HepG2 (cell line): ENCODE data around the gene RNU6-1. TPM values are rescaled to one million over a fixed set of nuclear protein-coding genes. Genes with fewer than 3 reads are reported as not detected.
A peak's percentile ranks its signal among the peaks of the same experiment; 100 is the strongest.

Experiments
- ATAC-seq: fragments of 200-7000 bp; cut with Tn5 transposase; 3 replicates; pipeline ENCODE4 v1.9.1; 2020; ENCODE audit warnings: mild to moderate bottlenecking, moderate library complexity
- BruUV-seq: library from RNA; stranded (reverse); fragments of 400-500 nt; replicated peaks from 2 replicates; lab custom pipeline; 2021; lab: Mats Ljungman, UMichigan
- CTCF ChIA-PET: fragments of 300-600 bp; formaldehyde crosslinking; extraction: SDS; loops from one replicate; lab custom pipeline; 2021; ENCODE audit warnings: low total read pairs, inconsistent platforms, low intra/inter-chr PET ratio; lab: Yijun Ruan, JAX
- POLR2A ChIA-PET: fragments of 350-600 bp; sonication (Branson Sonifier 250); formaldehyde crosslinking; loops from one replicate; lab custom pipeline; 2020; ENCODE audit warnings: antibody characterized with exemption, inconsistent platforms; lab: Yijun Ruan, JAX
- DNase-seq: peaks from one replicate; pipeline ENCODE4 v3.0.0-alpha.2; 2015; ENCODE audit warnings: low spot score
- FAIRE-seq: peaks from 3 replicates; lab custom pipeline; 2011; peaks lifted over from hg19 to GRCh38; lab: Jason Lieb, UNC
- H2AFZ ChIP-seq: one replicate; pipeline ENCODE4 v1.6.1; 2011; ENCODE audit warnings: low read length, inconsistent platforms
- H3K27ac ChIP-seq: fragments of 300-600 bp; 3 replicates; pipeline ENCODE4 v1.8.0; 2011; ENCODE audit warnings: mixed run types, mild to moderate bottlenecking, mixed read lengths, low read length, inconsistent platforms; ENCODE audit not compliant: insufficient read depth; ENCODE audit errors: extremely low read length
- H3K27me3 ChIP-seq, 2 experiments: fragments of 200-600 bp in 1 of 2; 2 replicates in 1 of 2; 3 replicates in 1 of 2; pipeline versions ENCODE4 v1.6.0 to v1.8.0; 2011; ENCODE audit warnings: low read length in 2 of 2, mild to moderate bottlenecking in 2 of 2, moderate library complexity in 2 of 2, inconsistent platforms in 1 of 2; ENCODE audit not compliant: insufficient read depth in 2 of 2, control insufficient read depth in 1 of 2
- H3K36me3 ChIP-seq, 2 experiments: fragments of 200-600 bp in 1 of 2; replicated peaks in 1 of 2; 2 replicates in 1 of 2; 3 replicates in 1 of 2; pipeline versions ENCODE4 v1.5.1 to v1.8.0; 2011; ENCODE audit warnings: low read length in 2 of 2, inconsistent platforms in 1 of 2; ENCODE audit not compliant: insufficient read depth in 2 of 2, control insufficient read depth in 1 of 2
- H3K4me1 ChIP-seq: 2 replicates; pipeline ENCODE4 v1.5.1; 2012; ENCODE audit warnings: low read length, inconsistent platforms; ENCODE audit not compliant: insufficient read depth
- H3K4me2 ChIP-seq: 2 replicates; pipeline ENCODE4 v1.6.0; 2011; ENCODE audit warnings: low read depth, low read length, inconsistent platforms
- H3K4me3 ChIP-seq, 3 experiments: fragments of 200-600 bp in 1 of 3; sonication (generic), shearing (Covaris generic) in 1 of 3; replicated peaks in 1 of 3; 2 replicates each; pipeline ENCODE4 v1.5.1; 2011 to 2016; ENCODE audit warnings: low read length in 3 of 3, inconsistent platforms in 2 of 3, low read depth in 2 of 3, mild to moderate bottlenecking in 2 of 3, control low read depth in 1 of 3, mixed read lengths in 1 of 3; ENCODE audit not compliant: insufficient read depth in 1 of 3
- H3K79me2 ChIP-seq: one replicate; pipeline ENCODE4 v1.6.1; 2011; ENCODE audit warnings: low read length, inconsistent platforms; ENCODE audit not compliant: insufficient read depth
- H3K9ac ChIP-seq: 2 replicates; pipeline ENCODE4 v1.6.0; 2011; ENCODE audit warnings: mild to moderate bottlenecking, low read depth, low read length, inconsistent platforms; ENCODE audit not compliant: insufficient read depth
- H3K9me3 ChIP-seq: 2 replicates; pipeline ENCODE4 v1.5.1; 2012; ENCODE audit warnings: mild to moderate bottlenecking, low read length
- H4K20me1 ChIP-seq: 2 replicates; pipeline ENCODE4 v1.6.0; 2011; ENCODE audit warnings: inconsistent platforms, mild to moderate bottlenecking, low read length, moderate library complexity; ENCODE audit not compliant: insufficient read depth
- BRD4 ChIP-seq: sonication (generic); formaldehyde crosslinking; IDR thresholded peaks from 2 replicates; pipeline ENCODE4 v1.4.0; 2020; ENCODE audit warnings: missing genetic modification reagents
- CEBPG ChIP-seq: IDR thresholded peaks from 2 replicates; pipeline ENCODE4 v1.6.1; 2016
- ETV6 ChIP-seq: sonication (generic); formaldehyde crosslinking; conservative IDR thresholded peaks from 2 replicates; pipeline ENCODE4 v1.4.0; 2020; ENCODE audit warnings: missing genetic modification reagents
- HOXA3 ChIP-seq: sonication (generic); formaldehyde crosslinking; IDR thresholded peaks from 2 replicates; pipeline ENCODE4 v1.5.0; 2020; ENCODE audit warnings: missing genetic modification reagents
- KAT7 ChIP-seq: IDR thresholded peaks from 2 replicates; pipeline ENCODE4 v1.6.1; 2018; ENCODE audit warnings: borderline replicate concordance, missing compliant biosample characterization
- NONO ChIP-seq, 2 experiments: fragments of 450-650 bp in 1 of 2; sonication (generic) in 1 of 2; formaldehyde crosslinking in 1 of 2; IDR thresholded peaks in 1 of 2; conservative IDR thresholded peaks in 1 of 2; 2 replicates each; pipeline versions ENCODE4 v1.6.1 to v1.8.0; 2017 to 2022; ENCODE audit warnings: mild to moderate bottlenecking in 1 of 2, missing genetic modification reagents in 1 of 2, moderate library complexity in 1 of 2
- PATZ1 ChIP-seq: sonication (generic); formaldehyde crosslinking; IDR thresholded peaks from 2 replicates; pipeline ENCODE4 v1.4.0; 2020; ENCODE audit warnings: missing genetic modification reagents
- PBX2 ChIP-seq: IDR thresholded peaks from 2 replicates; pipeline ENCODE4 v1.6.1; 2016; ENCODE audit warnings: control low read depth
- ZMAT3 ChIP-seq: sonication (generic); formaldehyde crosslinking; conservative IDR thresholded peaks from 2 replicates; pipeline ENCODE4 v1.7.0; 2021; ENCODE audit warnings: missing genetic modification reagents
- ZNF607 ChIP-seq: sonication (generic); formaldehyde crosslinking; IDR thresholded peaks from 2 replicates; pipeline ENCODE4 v1.5.1; 2020; ENCODE audit warnings: missing genetic modification reagents, mild to moderate bottlenecking, borderline replicate concordance
- ZNF709 ChIP-seq: sonication (generic); formaldehyde crosslinking; IDR thresholded peaks from 2 replicates; pipeline ENCODE4 v1.5.0; 2020; ENCODE audit warnings: mild to moderate bottlenecking, missing genetic modification reagents
- ZNF772 ChIP-seq: sonication (generic); formaldehyde crosslinking; IDR thresholded peaks from 2 replicates; pipeline ENCODE4 v1.5.0; 2020; ENCODE audit warnings: mild to moderate bottlenecking, missing genetic modification reagents
- ZNF850 ChIP-seq: sonication (generic); formaldehyde crosslinking; conservative IDR thresholded peaks from 2 replicates; pipeline ENCODE4 v1.9.0; 2021; ENCODE audit warnings: mild to moderate bottlenecking, missing genetic modification reagents
- ZSCAN9 ChIP-seq: IDR thresholded peaks from 2 replicates; pipeline ENCODE4 v1.6.1; 2016; ENCODE audit warnings: borderline replicate concordance
- WGBS: methylation state at CpG from one replicate; pipeline ENCODE4 v1.1.6; 2017; ENCODE audit warnings: low lambda C conversion rate; 5-methylcytosine and 5-hydroxymethylcytosine counted together
- in situ Hi-C: cut with HindIII; loops from 2 replicates; pipeline ENCODE4 v1.10.0; 2017; ENCODE audit warnings: low pct_unique_long_range_greater_than_20kb; ENCODE audit not compliant: extremely low pct_ligation_motif_present
- intact Hi-C: fragments of 100-400 bp; cut with micrococcal nuclease; formaldehyde crosslinking; loops from one replicate; pipeline ENCODE4 v1.10.0; 2022; ENCODE audit not compliant: unreplicated experiment
- polyA plus RNA-seq, 8 experiments: library from polyadenylated mRNA; depleted of rRNA in 3 of 8; stranded (reverse) in 7 of 8; unstranded in 1 of 8; fragments of >200 nt; fragmentation: Illumina TruSeq in 4 of 8; extraction: Trizol in 4 of 8; gene quantifications; 2 replicates each; pipeline versions ENCODE4 v1.2.1 to v1.2.3, GENCODE V29; 2011 to 2016; ENCODE audit warnings: low read depth in 4 of 8, missing spikeins in 1 of 8, mixed read lengths in 1 of 8; ENCODE audit not compliant: insufficient read depth in 1 of 8
- total RNA-seq, 5 experiments: library from RNA; depleted of rRNA; stranded (reverse); fragments of >200 nt; fragmentation: Illumina TruSeq; extraction: Trizol; gene quantifications; 2 replicates each; pipeline ENCODE4 v1.2.3, GENCODE V29; 2016; ENCODE audit warnings: low read depth in 1 of 5
- TF ChIP-seq, protein P1 (sequence below): sonication (generic); formaldehyde crosslinking; IDR thresholded peaks from 2 replicates; pipeline ENCODE4 v1.4.0; 2020; ENCODE audit warnings: missing genetic modification reagents
- TF ChIP-seq, protein P2 (sequence below): sonication (generic); formaldehyde crosslinking; IDR thresholded peaks from 2 replicates; pipeline ENCODE4 v1.8.0; 2022; ENCODE audit warnings: missing genetic modification reagents, mild to moderate bottlenecking, inconsistent platforms, borderline replicate concordance

Gene RNU6-1
- total and polyA plus RNA-seq, 2 of the 13 experiments (the other 11 are each of a cell fraction or from before 2014, with no cell fraction given) = under 0.01 TPM; not detected in 1

GRCh38 chr15:67884514-67885174 lies 44.8 kb upstream of the RNU6-1 start:
- DNase-seq = peak; percentile 89
- Histone ChIP-seq H2AFZ (peak overlapping the region; percentile 46), H3K4me2 (peak overlapping the region; percentile 83), H3K9ac (peak overlapping the region; percentile 68), H3K9me3 (no peaks in the 10 kb centered on the region), H3K27ac (peak overlapping the region; percentile 81), H3K4me1 (peaks cover 60% of the 10 kb centered on the region), H3K79me2 (no peaks in the 10 kb centered on the region), H4K20me1 (no peaks in the 10 kb centered on the region), H3K27me3 (no peaks in the 10 kb centered on the region), H3K36me3 (no peaks in the 10 kb centered on the region), H3K4me3 (peak overlapping the region; percentile 43 to 60 (median 54); a peak in 5 of 6 replicates)
- in situ Hi-C loops (no loop called here), intact Hi-C loops (loop anchor here (1.0 to 5.0 kb wide), 4 partner anchors 31 to 168 kb away; no protein-coding TSS in a partner anchor)
- no peak for FAIRE-seq
- peak; percentile 96 for ATAC-seq
- ChIA-PET CTCF (no interaction called here), POLR2A (interaction anchor here (0.8 to 3.2 kb wide), 4 partner anchors 13 to 62 kb away, joined by 3 to 24 read pairs (median 10); no protein-coding TSS in a partner anchor)
- 8% methylated on average over 6 of the region's 48 CpGs for WGBS
- no TSS peak for BruUV-seq
- TF ChIP-seq PBX2 (CRISPR knock-in tag) (no peak), ZNF850 (CRISPR knock-in tag) (0 out of 2 replicates have a peak, but pooled peaks have one; percentile 57), ZNF772 (CRISPR knock-in tag) (0 out of 2 replicates have a peak, but pooled peaks have one; percentile 70), ZSCAN9 (peak; percentile 30; the same call in 1 of the 2 replicates), ZNF607 (CRISPR knock-in tag) (peak; percentile 48), HOXA3 (CRISPR knock-in tag) (peak; percentile 86), PATZ1 (peak; percentile 98), ZNF709 (peak; percentile 57; the same call in 1 of the 2 replicates), ETV6 (CRISPR knock-in tag) (peak; percentile 67), ZMAT3 (CRISPR knock-in tag) (no peak), NONO (IDR thresholded peaks at IDR 0.05) (no peak), NONO (CRISPR knock-in tag; conservative IDR thresholded peaks at IDR 0.05) (peak; percentile 93), KAT7 (CRISPR knock-in tag) (0 out of 2 replicates have a peak, but pooled peaks have one; percentile 78), BRD4 (CRISPR knock-in tag) (no peak), CEBPG (peak; percentile 71)
- TF ChIP-seq, protein P1, sequence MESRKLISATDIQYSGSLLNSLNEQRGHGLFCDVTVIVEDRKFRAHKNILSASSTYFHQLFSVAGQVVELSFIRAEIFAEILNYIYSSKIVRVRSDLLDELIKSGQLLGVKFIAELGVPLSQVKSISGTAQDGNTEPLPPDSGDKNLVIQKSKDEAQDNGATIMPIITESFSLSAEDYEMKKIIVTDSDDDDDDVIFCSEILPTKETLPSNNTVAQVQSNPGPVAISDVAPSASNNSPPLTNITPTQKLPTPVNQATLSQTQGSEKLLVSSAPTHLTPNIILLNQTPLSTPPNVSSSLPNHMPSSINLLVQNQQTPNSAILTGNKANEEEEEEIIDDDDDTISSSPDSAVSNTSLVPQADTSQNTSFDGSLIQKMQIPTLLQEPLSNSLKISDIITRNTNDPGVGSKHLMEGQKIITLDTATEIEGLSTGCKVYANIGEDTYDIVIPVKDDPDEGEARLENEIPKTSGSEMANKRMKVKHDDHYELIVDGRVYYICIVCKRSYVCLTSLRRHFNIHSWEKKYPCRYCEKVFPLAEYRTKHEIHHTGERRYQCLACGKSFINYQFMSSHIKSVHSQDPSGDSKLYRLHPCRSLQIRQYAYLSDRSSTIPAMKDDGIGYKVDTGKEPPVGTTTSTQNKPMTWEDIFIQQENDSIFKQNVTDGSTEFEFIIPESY (CRISPR knock-in tag) = 0 out of 2 replicates have a peak, but pooled peaks have one; percentile 48
- TF ChIP-seq, protein P2, sequence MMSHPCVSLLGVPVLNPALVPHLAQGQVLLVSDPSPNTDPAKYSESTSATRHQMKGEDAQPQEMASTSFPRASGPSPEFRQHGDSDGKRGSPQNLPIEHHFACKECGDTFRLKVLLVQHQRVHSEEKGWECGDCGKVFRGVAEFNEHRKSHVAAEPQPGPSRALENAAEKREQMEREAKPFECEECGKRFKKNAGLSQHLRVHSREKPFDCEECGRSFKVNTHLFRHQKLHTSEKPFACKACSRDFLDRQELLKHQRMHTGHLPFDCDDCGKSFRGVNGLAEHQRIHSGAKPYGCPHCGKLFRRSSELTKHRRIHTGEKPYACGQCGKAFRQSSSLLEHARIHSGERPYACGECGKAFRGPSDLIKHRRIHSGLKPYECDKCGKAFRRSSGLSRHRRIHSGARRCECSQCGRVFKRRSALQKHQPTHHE (CRISPR knock-in tag) = 0 out of 2 replicates have a peak, but pooled peaks have one; percentile 25
